Gastrocnemius medialis (tissue), 4 donors: Measurements from ENCODE around the gene TTC28.
"Not testable (repeated sequence)": the region's sequence is repeated elsewhere in the genome, so short reads cannot be mapped to it uniquely, and the experiment has no call there.

Experiments used
- CTCF ChIP-seq, 5 experiments: fragments of 450-650 bp in 3 of 5; fragments of 200-600 bp in 2 of 5; sonication (generic) in 2 of 5; IDR thresholded peaks in 4 of 5; conservative IDR thresholded peaks in 1 of 5; 1 replicate in 4 of 5; 2 replicates in 1 of 5; pipeline ENCODE4 v1.5.1; 2016 to 2019; ENCODE audit warnings: antibody characterized with exemption in 5 of 5, mild to moderate bottlenecking in 3 of 5, moderate library complexity in 3 of 5
- POLR2A ChIP-seq, 2 donors: fragments of 450-650 bp; IDR thresholded peaks; one replicate each; pipeline ENCODE4 v1.6.1; 2017; ENCODE audit warnings: antibody characterized with exemption in 2 of 2, mild to moderate bottlenecking in 2 of 2, moderate library complexity in 2 of 2

DNA sequence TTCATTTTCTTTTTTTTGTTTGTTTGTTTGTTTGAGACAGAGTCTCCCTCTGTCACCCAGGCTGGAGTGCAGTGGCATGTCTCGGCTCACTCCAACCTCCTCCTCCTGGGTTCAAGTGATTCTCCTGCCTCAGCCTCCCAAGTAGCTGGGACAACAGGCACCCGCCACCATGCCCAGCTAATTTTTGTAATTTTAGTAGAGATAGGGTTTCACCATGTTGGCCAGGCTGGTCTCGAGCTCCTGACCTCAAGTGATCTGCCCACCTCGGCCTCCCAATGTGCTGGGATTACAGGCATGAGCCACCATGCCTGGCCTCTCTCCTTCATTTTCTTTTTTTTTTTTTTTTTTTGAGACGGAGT lies 118.9 kb downstream of the TTC28 start:
- TF ChIP-seq POLR2A (IDR thresholded peaks at IDR 0.05); CTCF (IDR thresholded peaks at IDR 0.05 in 4 of 5, conservative IDR thresholded peaks at IDR 0.05 in 1 of 5): not testable (repeated sequence)
